WERI-Rb-1 (cell line): ENCODE data around the gene RAB22A.

Experiments used
- DNase-seq: peaks from one replicate; pipeline ENCODE4 v3.0.0-alpha.2; 2020
- H3K27ac ChIP-seq: fragments of 250-450 bp; sonication (Bioruptor Pico); 2 replicates; pipeline ENCODE4 v1.5.1; 2020; ENCODE audit warnings: mild to moderate bottlenecking, moderate library complexity
- H3K27me3 ChIP-seq: fragments of 250-450 bp; sonication (Bioruptor Pico); 2 replicates; pipeline ENCODE4 v1.5.1; 2021; ENCODE audit warnings: mild to moderate bottlenecking, low read depth, moderate library complexity; ENCODE audit not compliant: insufficient read depth, severe bottlenecking
- H3K36me3 ChIP-seq: fragments of 250-450 bp; sonication (Bioruptor Pico); 2 replicates; pipeline ENCODE4 v1.5.1; 2020; ENCODE audit warnings: mild to moderate bottlenecking, moderate library complexity
- H3K4me3 ChIP-seq: 2 replicates; pipeline ENCODE4 v1.5.1; 2011; ENCODE audit warnings: low read depth, mild to moderate bottlenecking, control low read depth, low read length
- H3K9me3 ChIP-seq: fragments of 250-450 bp; sonication (Bioruptor Pico); 2 replicates; pipeline ENCODE4 v1.5.1; 2021; ENCODE audit warnings: mild to moderate bottlenecking, moderate library complexity; ENCODE audit not compliant: severe bottlenecking
- TF ChIP-seq, protein P1 (sequence below): IDR thresholded peaks from 2 replicates; pipeline ENCODE4 v1.5.1; 2011; ENCODE audit warnings: low read depth, mild to moderate bottlenecking, control low read depth, inconsistent platforms, low read length

RAB22A gene

DNA sequence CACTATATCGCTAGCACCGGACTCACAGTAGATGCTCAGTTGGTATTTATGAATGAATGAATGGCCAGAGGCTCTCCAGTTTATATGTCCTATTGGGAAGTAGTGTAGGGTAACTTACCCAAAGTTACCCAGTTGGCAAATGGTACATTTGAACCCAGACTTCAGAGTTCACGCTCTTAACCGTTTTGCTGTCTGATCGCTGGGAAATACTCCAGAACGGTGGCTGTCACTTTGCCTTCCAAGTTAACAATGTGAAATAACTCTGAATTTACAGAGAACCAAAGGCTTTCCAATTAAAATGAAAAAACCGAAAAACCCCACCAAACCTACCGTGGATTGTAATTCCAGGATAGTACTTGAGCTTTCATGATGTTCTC is 81.1 kb downstream of the RAB22A start:
- Histone ChIP-seq H3K9me3 (no peaks in the 10 kb centered on the region), H3K27me3 (no peaks in the 10 kb centered on the region), H3K36me3 (peaks cover 33% of the 10 kb centered on the region), H3K4me3 (no peak overlapping the region), H3K27ac (no peak overlapping the region)
- DNase-seq, result no peak
- TF ChIP-seq, protein P1, sequence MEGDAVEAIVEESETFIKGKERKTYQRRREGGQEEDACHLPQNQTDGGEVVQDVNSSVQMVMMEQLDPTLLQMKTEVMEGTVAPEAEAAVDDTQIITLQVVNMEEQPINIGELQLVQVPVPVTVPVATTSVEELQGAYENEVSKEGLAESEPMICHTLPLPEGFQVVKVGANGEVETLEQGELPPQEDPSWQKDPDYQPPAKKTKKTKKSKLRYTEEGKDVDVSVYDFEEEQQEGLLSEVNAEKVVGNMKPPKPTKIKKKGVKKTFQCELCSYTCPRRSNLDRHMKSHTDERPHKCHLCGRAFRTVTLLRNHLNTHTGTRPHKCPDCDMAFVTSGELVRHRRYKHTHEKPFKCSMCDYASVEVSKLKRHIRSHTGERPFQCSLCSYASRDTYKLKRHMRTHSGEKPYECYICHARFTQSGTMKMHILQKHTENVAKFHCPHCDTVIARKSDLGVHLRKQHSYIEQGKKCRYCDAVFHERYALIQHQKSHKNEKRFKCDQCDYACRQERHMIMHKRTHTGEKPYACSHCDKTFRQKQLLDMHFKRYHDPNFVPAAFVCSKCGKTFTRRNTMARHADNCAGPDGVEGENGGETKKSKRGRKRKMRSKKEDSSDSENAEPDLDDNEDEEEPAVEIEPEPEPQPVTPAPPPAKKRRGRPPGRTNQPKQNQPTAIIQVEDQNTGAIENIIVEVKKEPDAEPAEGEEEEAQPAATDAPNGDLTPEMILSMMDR, result no peak

DNA sequence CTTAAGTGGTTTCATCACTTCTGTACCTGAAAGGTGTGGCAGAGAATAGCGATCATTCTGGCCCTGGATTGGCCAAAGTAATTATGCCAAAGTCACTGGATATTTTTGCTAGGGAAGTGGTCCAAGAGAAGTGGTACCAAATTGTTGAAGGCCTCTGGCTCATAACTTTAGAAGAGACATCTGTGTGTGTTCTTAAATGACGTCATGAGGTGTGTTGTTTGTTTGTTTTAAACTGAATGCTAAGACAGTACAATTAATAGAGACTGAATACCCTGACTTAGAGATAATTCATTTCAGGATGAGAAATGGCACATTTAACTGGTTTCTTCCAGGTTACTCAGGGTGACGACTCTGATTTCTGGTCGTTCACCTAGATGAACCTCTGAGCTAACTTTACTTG is 82.8 kb downstream of the RAB22A start:
- Histone ChIP-seq H3K36me3 (peaks cover 33% of the 10 kb centered on the region), H3K4me3 (no peak overlapping the region), H3K27ac (no peak overlapping the region), H3K9me3 (no peaks in the 10 kb centered on the region), H3K27me3 (no peaks in the 10 kb centered on the region)
- no peak for DNase-seq
- TF ChIP-seq, protein P1, result no peak

DNA sequence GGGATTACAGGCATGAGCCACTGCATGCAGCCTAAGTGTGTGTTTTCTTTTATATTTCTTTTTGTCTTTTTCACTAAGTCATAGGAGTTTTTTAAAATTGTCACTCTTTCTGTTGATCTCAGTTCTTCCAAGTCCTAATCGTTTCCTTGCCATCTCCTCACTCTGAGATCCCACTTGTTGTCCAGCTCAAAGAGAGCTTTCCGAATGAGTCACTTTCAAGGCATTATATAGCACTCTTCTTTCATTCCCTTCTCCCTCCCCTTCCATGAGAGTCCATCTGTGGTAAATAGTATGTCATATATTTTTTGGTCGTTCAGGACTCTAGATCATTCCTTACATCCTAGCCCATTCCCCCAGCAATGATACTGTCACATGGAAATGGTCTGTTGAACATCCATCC is 83.8 kb downstream of the RAB22A start:
- Histone ChIP-seq H3K36me3 (peaks cover 33% of the 10 kb centered on the region), H3K4me3 (no peak overlapping the region), H3K27me3 (no peaks in the 10 kb centered on the region), H3K9me3 (no peaks in the 10 kb centered on the region), H3K27ac (no peak overlapping the region)
- no peak for DNase-seq
- TF ChIP-seq, protein P1, result no peak

DNA sequence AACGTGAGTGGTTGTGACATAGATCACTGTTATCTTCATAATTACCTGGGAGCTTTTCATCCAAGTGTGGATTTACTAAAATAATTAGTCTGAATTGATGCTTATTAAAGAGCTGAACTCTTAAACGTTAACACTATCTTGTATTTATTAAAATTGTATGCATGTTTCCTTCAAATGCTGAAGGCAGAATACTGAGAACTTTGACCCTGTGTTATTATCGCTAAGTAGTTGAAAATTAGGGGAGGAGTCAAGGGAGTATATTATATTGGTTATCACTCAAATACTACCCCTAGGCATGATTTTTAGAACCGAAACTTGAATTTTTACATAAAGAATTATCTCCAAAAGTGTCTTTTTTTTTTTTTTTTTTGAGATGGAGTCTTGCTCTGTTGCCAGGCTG is 85.3 kb downstream of the RAB22A start:
- no peak for DNase-seq
- Histone ChIP-seq H3K9me3 (no peaks in the 10 kb centered on the region), H3K36me3 (peaks cover 31% of the 10 kb centered on the region), H3K27ac (no peak overlapping the region), H3K4me3 (no peak overlapping the region), H3K27me3 (no peaks in the 10 kb centered on the region)
- TF ChIP-seq, protein P1, result no peak

DNA sequence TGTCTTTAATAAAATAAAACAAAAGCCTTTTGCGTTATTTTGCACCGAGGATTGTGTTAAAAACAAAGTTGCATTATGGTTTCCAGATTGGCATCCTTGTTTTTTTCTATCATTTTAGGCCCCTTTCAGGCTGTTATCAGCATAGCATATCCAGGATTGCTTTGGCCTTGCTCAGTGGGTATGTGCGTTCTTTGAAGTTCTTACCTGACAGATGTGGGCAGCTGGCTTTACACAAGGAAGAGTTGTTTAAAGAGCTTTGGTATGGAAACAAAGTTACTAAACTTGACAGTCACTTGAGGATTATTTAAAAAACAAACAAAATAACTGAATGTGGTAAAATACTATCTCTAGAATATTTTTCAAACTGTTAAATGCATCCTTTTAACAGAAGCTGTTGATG is 86.1 kb downstream of the RAB22A start:
- Histone ChIP-seq H3K4me3 (no peak overlapping the region), H3K36me3 (peaks cover 24% of the 10 kb centered on the region), H3K27ac (no peak overlapping the region), H3K27me3 (no peaks in the 10 kb centered on the region), H3K9me3 (no peaks in the 10 kb centered on the region)
- TF ChIP-seq, protein P1, result no peak
- DNase-seq, result no peak

DNA sequence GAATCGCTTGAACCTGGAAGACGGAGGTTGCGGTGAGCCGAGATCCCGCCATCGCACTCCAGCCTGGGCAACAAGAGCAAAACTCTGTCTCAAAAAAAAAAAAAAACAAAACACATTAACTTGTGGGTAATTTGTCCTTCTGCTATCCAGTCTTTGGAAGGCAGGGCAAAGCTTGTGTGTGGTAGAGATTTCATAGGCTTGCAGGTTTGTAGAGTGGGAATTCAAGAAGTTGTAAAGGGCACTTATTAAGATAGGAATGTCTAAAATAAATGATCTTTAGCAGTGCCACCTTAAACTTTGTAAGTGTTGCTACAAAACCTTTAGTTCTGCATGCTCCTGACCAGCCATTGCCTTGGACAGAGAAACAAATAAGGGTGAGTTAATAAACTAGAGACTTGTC is 87.9 kb downstream of the RAB22A start:
- DNase-seq, result no peak
- H3K36me3 ChIP-seq, result peaks cover 7% of the 10 kb centered on the region

More for the DNA sequence above, 87.9 kb downstream of the RAB22A start:
- TF ChIP-seq, protein P1, result no peak
- no peaks in the 10 kb centered on the region for H3K9me3 ChIP-seq
- H3K27me3 ChIP-seq, result no peaks in the 10 kb centered on the region
- H3K4me3 ChIP-seq, result no peak overlapping the region
- no peak overlapping the region for H3K27ac ChIP-seq
